ENCODE results near the gene BCAS1. TPM values are rescaled to one million over a fixed set of nuclear protein-coding genes. Genes with fewer than 3 reads are reported as not detected.

BCAS1 gene
- polyA plus RNA-seq, 4 donors: 2.8 to 5.3 (median 4.9) TPM

- DNase-seq (ENCODE audit: low read depth in 4 of 4, low spot score in 2 of 4): no peak
These were observed 105.7 kb downstream of the BCAS1 start for GRCh38 chr20:53964501-53965253.

DNA sequence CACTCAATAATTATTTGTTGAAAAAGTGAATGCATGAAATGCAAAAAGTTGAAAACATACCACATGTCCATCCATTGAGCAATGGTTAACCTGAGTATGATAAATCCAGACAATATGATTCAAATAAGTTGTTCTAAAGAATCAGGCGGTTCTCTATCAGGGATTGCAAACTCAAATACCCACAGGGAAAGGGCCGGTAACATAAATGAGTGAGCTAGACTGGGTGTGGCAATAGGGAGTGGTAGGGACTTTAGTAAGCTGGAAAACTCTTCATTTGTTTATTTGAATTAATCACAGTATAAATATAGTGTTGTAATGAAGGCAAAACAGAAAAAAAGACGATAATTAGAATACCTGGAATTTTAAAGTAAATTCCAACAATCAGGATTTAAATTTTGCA, 106.3 kb downstream of the BCAS1 start:
- DNase-seq (ENCODE audit: low read depth in 4 of 4, low spot score in 2 of 4): no peak

DNA sequence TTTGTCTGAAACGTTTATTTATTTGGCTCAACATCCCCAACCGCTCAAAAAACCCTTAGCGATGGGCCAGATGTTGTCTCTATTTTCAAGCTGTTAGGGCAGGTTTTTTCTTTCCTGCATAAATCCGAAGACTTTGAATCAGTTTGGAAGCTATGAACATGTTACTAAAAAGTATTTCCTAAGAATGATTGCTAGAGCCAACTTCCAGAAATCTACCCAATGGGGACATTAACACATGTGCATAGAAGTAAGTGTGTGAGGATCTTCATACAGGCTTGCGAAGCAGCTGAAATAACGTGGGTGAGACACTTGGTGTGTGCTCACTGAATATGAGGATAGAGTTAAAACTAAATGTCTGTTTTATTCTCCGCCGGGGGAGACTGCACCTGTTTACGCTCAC, 106.8 kb downstream of the BCAS1 start:
- DNase-seq (ENCODE audit: low read depth in 4 of 4, low spot score in 2 of 4): no peak

DNA sequence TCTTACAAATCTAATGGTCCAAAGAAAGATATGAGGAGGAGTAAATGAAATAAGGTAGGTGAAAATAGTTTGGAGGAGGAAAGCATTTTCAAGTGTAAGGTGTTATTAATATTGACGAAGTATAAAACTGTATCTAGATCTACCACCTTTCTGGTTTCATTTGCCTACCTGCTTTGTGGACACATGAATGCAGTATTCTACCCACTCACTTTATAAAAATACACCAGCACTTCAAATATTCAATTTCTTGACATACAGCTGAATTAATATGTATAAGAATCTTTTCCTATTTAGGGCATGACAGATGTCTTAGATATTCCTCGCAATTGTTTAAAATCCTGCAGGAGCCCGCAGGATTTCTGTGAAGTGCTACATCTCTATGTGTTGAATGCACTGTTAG, 108.0 kb downstream of the BCAS1 start:
- DNase-seq (ENCODE audit: low read depth in 4 of 4, low spot score in 2 of 4): no peak

DNA sequence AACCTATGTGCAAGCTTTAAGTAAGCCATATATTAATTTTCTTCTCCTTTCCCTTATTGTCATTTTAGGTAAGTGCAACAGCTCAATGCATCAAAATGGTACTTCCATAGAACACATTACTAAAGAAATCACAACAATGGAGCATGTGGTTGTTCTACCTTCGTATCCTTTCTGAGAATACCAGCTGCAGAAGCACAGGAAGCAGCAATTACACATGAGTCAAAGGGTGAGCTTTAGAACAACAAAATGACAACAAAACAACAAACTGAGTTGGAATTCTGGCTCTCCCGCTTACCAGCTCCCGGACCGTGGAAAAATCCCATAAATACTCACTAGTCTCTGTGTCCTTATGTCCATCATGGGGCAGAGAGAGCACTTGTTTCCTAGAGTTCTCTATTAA, 108.9 kb downstream of the BCAS1 start:
- DNase-seq (ENCODE audit: low read depth in 4 of 4, low spot score in 2 of 4): no peak

DNA sequence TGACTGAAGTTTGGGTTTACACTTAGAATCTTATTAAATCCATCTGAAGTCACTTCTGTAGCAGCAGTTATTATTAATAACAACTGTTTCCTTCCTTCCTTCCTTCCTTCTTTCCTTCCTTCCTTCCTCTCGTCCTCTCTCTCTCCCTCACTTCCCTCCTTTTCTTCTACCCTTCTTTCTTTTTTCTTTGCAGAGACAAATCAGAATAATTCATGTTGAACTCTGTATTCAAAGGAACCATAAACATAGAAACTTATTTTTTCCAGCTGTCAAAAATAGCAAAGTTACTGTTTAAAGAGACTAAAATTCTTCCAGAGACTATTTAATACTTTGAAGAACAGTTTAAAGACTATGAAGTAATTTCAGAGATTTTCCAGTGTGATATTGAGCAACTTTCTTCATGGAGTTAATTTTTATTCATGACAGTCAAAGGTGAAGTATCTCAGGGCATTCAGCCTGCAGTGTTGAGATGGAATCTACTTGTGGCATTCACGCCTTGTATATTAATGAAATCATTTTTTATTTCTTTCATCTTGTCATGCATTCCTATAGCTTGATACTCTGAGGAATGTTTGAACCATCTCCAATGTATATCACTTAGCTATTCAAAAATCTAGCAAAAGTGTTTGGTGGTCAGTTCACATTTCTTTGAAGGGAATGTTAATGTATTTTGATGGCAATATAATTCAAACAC, 109.7 kb downstream of the BCAS1 start:
- DNase-seq (ENCODE audit: low read depth in 4 of 4, low spot score in 2 of 4): no peak

DNA sequence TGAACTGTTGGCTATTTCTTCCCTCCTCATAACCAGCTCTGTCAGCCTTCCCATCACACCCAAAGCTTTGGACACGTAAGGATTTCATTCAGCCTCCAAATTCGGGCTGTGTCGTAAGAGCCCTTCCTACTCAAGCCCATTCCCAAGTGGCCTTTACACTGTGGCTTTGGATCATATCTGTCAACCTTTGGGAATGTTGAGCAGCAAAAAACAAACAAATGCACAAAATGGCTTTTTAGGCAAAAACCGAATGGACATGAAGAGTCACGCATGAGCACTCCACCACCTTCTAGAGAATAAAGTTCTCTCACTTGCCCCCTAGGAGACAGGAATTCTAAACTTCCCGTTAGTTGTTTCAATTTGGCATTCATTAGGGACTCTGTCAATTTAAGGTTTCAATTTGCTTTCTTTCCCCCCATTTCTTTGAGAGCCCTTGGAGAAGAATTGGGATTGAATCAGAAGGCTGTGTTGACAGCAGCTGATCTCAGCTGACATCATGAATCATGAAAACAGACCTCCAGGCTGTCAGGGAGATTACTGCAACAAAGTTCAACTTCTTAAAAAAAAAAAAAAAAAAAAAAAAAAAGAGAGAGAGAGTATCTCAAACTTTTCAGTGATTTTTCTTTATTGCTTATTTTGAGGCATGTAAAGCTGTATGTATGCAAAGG, 110.3 kb downstream of the BCAS1 start:
- no peak for DNase-seq (ENCODE audit: low read depth in 4 of 4, low spot score in 2 of 4)

- DNase-seq (ENCODE audit: low read depth in 4 of 4, low spot score in 2 of 4): no peak
These were observed 112.1 kb downstream of the BCAS1 start for GRCh38 chr20:53958260-53958659.

DNA sequence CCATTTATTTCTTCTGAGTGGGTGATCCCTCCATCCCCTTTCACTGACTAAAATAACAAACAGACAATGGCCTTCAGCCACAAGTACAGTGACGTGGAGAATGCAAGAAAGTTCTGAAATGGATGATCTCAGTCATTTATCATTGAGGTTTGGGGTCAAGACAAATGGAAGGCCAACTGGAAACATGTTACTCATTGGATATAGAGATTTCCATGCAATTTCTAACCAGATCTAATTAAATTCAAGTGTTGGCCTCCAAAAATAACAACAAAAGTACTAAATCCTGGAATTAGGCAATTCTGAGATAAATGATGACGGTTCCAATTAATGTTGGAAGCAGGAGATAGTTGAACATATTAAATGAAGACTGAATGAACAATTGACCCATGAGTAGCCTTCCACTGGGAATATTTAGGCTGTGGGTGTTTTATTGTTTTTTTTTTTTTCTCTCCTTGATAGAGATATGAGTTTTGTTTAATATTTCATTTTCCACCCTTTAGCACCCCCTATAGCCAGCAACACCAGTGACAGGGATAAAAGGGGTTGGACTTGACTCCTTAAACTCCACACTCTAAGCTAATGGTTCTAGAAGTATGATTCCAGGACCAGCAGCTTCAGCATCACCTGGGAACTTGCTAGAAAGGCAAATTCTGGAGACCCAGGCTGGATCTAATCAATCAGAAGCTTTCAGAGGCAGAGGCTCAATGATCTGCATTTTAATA, 112.8 kb downstream of the BCAS1 start:
- DNase-seq (ENCODE audit: low read depth in 4 of 4, low spot score in 2 of 4): no peak

DNA sequence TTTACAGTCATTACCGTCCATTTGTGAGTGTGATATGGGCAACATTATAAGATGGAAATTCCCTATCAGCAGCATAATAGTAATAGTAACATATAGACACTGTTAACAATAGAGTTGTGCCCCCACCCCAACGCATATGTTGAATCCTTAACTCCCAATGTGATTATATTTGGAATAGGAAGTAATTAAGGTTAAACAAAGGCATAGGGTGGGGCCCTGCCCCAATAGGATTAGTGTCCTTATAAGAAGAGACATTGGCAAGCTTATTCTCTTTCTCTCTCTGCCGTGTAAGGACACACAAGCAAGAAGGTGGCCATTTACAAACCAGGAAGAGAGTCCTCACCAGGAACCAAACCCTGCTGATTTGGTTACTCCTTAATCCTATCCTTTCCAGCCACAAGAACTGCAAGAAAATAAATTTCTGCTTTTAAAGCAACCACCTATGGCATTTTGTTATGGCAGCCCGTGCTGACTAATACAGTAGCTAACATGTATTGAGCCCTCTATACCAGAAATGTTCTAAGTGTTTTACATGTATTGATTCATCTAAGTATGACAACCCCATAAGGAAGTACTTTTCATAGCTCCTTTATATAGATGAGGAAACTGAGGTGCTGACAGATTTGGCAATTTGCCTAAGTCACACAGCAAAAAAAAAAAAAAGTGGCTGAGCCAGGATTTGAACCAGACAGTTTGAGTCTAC, 114.2 kb downstream of the BCAS1 start:
- DNase-seq (ENCODE audit: low read depth in 4 of 4, low spot score in 2 of 4): no peak

- no peak for DNase-seq (ENCODE audit: low read depth in 4 of 4, low spot score in 2 of 4)
These were observed 115.4 kb downstream of the BCAS1 start for GRCh38 chr20:53954723-53955658.

DNA sequence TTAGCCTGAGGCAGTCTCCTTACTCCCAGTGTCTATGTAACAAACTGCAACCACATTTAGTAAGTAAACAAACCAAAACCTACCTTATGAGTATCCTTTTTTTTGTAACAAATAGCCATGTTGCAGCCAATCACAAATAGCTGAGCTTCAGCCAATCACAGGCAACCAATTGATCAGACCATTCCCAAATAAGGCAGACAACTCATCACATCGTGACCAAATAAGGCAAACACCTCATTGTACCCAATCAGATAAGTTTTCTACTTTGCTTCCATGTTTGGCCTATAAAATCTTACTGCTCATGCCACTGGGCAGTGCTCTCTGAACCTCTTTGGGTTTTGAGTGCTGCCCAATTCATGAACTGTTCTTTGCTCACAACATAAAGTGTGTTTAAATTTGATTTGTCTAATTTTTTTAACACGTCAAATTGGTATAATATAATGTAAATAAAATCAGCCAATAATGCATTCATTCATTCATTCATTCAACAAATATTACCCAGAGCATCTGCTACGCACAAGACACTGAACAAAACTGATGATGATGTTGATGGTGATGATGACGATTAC, 117.8 kb downstream of the BCAS1 start:
- DNase-seq (ENCODE audit: low read depth in 4 of 4, low spot score in 2 of 4): no peak

- DNase-seq (ENCODE audit: low read depth in 4 of 4, low spot score in 2 of 4): no peak
These were observed 119.8 kb downstream of the BCAS1 start for GRCh38 chr20:53950578-53950977.

DNA sequence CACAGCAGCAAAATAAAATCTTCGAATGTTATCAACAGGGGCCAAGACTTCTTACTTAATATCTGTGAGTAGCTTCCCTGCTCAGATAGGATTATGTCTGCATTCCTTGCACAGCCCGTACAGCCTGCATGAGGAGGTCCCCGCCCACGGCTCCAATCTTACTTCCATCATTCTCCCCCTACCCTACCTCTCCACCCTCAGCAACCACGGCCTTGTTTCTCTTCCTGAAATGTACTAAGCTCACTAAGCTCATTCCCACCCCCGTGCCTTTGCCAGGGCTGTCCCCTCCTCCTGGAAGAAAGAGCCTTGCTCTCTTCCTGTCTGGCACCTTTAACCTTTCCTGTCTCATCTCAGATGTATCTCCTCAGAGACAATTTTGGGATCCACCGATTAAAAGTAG, 120.4 kb downstream of the BCAS1 start:
- DNase-seq (ENCODE audit: low read depth in 4 of 4, low spot score in 2 of 4): no peak

GRCh38 chr20:53949319-53949839, 121.0 kb downstream of the BCAS1 start:
- DNase-seq (ENCODE audit: low read depth in 4 of 4, low spot score in 2 of 4): no peak

- no peak for DNase-seq (ENCODE audit: low read depth in 4 of 4, low spot score in 2 of 4)
These were observed 121.7 kb downstream of the BCAS1 start for GRCh38 chr20:53948383-53949318.

GRCh38 chr20:53947501-53948195, 122.7 kb downstream of the BCAS1 start:
- no peak for DNase-seq (ENCODE audit: low read depth in 4 of 4, low spot score in 2 of 4)

Data from left renal cortex interstitium (tissue), 4 donors.